HL-60/S4 treated with retinoic acid at 250 ng/mL for 4 days and 3 days (cell line): ENCODE measurements around the gene BRPF3.

Experiments used
- in situ Hi-C: fragments of 300-500 bp; cut with MboI; formaldehyde crosslinking; loops from 2 replicates; pipeline ENCODE4 v1.7.0; 2022; ENCODE audit warnings: low sequenced_read_pairs

The BRPF3 gene

DNA sequence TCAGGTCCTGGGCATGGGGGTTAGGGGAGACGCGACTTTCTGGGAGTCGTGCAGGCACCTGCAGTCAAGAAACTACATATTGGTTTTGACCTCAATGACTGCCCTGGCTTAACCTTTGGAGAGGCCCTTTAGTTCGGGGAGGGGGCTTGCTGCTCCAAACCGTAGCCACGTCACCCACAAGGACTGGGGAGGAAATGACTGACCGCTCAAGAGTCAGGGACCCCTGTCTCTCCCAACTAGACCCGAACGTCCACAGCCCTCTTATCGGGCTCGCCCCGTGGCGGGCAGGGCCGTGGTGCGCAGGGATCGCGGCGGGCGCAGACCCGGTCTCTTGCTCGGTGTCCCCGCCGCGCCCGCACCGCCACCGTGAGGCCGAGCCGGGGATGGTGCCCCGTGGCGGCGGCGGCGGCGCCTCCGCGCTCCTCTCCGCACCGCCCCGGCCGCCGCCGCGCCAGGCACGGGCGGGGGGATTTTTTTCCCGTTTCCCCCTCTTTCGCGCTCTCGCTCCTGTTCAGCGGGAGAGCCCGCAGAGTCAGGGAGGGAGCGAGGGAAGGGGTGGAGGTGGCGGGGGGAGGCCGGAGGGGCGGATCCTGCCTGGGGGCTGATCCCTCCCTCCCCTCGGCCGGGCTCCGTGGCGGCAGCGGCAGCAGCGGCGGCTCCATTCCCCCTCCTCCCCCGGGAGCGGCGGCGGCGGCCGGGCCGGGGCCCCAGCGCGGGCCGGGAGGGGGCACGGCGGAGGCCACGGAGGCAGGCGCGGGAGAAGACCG lies at the start of gene BRPF3:
Gene BRPF3, plus strand, starts transcription at position 632 of the 767 bp plus-strand sequence. CDS start 3,579 bp downstream, outside the sequence.
- in situ Hi-C loops, result no loop called here

DNA sequence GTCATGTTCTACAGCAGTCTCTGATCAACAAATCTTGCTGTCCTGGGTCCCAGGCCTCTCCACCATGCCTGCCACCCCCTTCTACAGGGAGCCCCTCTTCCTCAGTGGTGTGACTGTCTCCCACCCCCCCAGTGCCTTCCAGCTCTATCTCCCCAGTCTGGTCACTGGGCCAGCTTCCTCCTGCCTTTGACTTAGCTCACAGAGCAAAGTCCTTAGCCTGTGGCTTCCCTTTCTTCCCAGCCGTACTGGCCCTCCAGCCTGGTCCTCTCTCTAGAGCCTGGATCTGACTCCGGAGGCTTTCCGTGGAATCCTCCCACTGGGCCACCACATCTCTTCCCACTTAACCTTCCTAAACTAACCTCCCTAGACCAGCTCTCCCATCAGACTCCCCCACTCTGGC lies 49.2 kb upstream of the BRPF3 start:
- in situ Hi-C loops, result no loop called here

DNA sequence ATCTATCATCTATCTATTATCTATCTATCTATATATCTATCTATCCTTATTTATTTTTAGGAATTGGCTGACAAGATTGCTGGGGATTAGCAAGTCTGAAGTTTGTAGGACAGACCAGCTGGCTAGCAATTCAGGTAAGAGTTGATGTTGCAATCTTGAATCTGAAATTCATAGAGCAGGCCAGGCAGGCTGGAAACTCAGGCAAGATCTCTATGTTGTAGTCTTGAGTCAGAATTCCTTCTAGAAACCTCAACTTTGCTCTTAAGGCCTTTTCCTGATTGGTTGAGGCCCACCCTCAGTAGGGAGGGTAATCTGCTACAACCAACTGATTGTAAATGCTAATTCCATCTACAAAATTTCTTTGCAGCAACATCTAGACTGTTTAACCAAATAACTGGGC lies 47.1 kb upstream of the BRPF3 start:
- in situ Hi-C loops, result no loop called here

DNA sequence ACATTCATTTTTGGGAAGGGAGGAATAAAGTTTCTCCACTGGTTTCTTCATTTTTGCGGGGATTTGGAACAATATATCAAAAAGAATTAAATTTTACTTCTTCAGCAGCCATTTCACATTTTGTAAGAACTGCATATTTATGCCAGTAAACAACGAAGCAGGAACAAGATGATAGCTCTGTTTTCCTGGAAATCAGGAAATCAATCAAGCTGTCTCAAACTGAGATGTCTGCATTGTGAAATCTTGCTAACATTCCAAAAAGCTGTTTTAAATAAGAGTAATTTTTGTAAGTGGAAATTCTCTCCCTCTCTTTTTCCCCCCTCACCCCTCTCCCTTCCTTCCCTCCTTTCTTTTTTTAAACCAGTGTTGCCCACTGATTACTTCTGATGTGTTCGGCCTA lies 46.3 kb upstream of the BRPF3 start:
- in situ Hi-C loops, result no loop called here

DNA sequence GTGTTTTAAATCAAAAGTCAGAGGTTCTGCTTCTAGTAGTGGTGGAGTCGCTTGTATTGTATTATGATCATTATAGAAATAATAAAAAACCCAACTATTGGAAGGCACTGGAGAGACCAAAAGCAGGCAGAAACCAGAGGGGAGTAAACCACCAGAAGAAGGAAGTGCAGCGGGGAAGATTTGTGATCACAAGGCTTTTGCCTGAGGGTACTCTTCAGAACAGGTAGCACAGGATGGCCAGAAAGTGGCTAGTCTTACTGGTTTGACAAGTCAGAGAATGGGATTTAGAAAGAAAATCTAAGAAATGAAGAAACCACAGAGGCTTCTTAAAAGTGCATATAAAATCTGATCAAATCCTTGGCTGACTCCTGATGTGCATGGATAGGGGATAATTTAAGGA lies 42.3 kb upstream of the BRPF3 start:
- in situ Hi-C loops, result no loop called here

DNA sequence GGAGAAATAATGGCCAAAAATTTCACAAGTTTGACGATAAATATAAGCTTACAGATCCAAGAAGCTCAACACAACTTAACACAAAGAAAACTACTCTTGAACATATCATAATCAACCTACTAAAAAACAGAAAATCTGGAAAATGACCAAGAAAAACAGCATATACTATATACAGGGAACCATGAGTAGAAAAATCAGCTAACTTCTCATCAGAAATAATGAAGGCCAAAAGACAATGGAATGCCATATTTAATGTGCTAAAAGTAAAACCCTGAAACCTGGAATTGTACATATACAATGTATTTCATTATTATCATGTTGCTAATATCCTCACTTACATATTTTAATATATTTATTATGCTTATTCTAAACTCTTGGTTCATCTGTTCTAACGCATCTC lies 40.9 kb upstream of the BRPF3 start:
- in situ Hi-C loops, result no loop called here

DNA sequence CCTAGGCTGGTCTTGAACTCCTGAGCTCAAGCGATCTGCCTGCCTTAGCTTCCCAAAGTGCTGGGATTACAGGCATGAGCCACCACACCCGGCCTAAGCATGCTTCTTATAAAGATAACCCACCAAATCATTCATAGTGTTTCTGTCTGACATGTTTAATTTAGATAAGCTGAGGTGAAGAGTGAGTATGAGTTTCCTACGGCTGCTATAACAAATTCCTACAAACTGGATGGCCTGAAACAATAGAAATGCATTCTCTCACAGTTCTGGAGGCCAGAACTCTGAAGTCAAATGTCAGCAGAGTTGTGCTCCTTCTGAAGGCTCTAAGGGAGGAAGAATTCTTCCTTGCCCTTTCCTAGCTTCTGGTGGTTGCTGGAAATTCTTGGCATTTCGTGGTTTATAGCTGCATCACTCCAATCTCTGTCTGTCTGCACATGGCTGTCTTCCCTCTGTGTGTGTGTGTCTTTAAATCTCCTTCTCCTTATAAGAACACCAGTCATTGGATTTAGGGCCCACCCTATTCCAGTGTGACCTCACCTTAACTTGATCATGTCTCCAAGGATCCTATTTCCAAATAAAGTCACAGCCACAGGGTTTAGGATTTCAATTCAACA lies 36.3 kb upstream of the BRPF3 start:
- in situ Hi-C loops, result no loop called here

DNA sequence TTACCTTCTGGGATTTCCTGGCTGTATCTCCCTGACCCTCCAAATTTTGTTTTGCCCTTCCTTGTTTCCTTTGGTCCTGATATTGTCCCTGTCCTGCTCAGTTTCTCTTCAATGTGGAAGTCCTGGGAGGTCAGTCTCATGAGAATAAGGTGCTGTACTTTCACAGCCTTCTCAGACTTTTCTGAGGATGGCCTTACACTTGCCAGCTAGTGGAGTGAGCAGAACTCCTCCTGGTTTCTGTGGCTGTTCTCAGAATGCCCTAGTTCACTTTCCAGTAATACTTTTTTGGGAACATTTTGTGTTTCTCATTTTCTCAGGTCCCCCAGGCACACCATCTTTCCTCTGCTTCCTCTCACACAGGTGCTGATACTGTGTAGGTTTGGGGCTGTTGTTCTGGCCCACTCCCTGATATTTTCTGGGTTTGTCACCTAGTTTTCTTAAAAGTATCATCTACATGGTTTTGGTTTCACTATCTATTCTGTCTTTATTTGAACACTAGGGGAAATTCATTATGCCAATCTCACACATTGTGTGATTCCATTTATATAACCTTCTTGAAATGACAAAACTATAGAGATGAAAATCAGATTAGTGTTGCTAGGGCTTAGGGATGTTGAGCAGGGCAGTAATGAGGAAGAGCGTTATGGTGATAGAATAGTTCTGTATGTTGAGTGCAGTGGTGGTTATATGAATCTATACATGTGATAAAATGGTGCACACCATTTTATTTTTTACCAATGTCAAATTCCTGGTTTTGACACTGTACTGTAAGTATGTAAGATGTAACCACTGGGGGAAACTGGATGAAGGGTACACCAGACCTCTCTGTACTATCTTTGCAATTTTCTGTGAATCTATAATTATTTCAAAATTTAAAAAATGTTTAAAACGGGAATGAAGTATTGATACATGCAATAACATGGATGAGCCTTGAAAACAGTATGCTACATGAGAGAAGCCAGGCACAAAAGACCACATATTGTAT lies 27.2 kb upstream of the BRPF3 start:
- in situ Hi-C loops, result no loop called here

DNA sequence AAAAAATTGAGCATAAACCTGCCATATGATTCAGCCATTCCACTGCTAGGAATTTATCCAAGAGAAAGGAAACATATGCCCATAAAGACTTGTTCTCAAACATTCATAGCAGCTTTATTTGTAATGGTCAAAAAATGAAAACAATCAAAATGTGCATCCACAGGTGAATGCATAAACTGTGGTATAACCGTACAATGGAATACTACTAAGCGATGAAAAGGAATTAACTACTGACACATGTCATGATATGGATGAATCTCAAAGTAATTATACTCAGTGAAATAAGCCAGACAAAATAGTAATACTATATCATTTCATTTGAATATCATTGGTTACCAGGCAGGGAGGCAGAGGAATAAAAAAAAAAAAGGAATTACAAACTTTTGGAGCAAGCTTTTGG lies 25.8 kb upstream of the BRPF3 start:
- in situ Hi-C loops, result no loop called here

DNA sequence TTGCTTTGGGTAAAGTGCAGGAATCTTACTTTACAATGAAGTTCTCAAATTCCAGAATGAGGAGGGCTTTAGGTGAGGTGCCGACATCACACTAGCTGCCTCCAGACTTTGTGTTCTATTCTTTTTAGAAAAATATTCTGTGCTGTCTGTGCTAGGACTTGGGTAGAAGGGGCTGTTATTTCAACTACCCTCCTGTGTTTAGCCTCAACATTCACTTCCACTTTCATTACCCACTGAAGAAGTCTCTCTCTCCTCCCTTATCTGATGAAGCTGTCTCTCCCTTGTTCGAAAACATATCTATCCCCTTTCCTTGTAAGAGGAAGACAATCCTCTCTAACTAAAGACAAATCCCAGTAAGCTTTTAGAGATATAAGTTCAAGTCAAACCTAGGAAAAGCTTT lies 25.0 kb upstream of the BRPF3 start:
- in situ Hi-C loops, result no loop called here

DNA sequence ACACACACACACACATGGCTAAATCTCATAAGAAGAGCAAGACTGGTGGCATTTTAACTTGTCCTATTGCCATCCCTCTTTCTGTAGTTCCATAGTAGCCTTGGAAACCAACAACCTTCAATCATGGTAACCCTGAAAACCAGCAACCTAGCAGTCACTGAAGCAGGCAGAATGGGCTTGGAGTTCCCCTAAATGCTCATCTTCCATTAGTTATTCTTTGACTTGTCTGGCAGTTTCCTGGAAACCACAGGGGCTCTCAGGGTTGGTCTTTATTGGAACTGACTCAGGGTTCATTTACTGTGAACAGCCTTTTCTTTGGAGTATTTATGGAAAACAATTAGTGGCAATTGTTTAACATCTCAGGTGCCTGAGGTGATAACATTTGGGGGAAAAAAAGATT lies 19.4 kb upstream of the BRPF3 start:
- in situ Hi-C loops, result no loop called here

DNA sequence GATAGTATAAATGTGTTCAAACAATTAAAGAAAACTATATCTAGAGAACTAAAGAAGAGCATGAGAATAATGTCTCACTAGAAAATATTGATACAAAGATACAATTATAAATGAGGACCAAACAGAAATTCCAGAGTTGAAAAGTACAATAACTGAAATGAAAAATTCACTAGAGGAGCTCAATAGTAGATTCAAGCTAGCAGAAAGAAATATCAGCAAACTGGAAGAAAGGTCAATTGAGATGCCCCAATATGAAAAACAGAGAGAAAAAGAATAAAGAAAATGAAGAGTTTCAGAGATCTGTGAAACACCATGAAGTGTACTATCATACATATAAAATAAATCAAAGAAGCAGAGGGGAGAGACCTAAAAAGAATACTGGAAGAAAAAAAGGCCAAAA lies 18.0 kb upstream of the BRPF3 start:
- in situ Hi-C loops, result no loop called here

DNA sequence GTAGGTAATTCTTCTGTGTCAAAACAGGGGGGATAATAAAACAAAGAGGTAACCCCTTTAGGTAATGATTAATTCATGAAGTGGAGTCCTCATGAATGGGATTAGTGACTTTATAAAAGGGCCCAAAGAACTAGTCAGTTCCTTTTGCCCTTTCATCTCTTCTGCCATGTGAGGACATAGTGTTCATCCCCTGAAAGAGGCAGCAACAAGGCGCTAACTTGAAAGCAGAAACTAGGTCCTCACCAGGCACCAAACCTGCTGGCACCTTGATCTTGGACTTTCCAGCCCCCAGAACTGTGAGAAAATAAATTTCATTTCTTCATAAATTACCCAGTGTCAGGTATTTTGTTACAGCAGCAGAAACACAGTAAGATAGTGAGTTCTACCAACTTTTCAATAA lies 16.4 kb upstream of the BRPF3 start:
- in situ Hi-C loops, result no loop called here

DNA sequence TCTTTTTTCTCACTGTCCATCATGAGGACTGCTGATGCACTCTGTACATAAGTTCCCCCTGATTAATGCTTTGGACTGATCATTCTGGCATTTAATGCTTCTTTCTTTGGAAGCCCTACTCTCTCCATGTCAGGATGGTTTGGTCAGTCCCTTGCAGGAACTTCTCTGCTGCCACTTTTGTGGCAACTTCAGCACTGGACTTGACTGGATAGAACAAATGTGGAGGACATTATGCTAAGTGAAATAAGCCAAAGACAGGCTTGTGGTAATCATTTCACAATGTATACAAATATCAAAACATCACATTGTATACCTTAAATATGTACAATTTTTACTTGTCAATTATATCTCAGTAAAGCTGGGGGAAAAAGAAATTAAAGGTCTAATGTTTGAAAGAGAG lies 12.2 kb upstream of the BRPF3 start:
- in situ Hi-C loops, result no loop called here

DNA sequence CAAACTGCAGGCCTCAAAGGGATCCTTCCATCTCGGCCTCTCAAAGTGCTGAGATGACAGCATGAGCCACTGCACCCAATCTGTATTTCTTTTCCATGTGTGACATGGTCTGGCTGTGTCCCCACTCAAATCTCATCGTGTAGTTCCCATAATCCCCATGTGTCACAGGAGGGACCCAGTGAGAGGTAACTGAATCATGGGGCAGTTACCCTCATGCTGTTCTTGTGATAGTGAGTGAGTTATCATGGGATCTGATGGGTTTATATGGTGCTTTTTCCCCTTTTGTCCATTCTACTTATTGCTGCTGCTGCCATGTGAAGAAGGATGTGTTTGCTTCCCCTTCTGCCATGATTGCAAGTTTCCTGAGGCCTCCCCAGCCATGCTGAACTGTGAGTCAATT lies 10.3 kb upstream of the BRPF3 start:
- in situ Hi-C loops, result no loop called here

DNA sequence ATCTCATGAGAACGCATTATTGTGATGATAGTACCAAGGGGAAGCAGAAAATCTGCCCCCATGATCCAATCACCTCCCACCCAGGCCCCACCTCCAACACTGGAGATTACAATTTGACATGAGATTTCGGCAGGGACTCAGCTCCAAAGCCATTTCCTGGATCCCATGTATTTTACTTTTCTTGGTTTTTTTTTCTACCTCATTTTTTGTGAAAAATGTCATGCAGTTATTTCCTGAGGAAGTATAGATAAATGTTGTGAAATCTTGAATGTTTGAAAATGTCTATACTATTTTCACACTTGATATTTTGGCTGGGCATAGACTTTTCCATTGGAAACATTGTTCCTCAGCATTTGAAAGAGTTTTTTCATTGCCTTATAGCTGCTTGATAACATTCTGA lies 9.1 kb upstream of the BRPF3 start:
- in situ Hi-C loops, result no loop called here

DNA sequence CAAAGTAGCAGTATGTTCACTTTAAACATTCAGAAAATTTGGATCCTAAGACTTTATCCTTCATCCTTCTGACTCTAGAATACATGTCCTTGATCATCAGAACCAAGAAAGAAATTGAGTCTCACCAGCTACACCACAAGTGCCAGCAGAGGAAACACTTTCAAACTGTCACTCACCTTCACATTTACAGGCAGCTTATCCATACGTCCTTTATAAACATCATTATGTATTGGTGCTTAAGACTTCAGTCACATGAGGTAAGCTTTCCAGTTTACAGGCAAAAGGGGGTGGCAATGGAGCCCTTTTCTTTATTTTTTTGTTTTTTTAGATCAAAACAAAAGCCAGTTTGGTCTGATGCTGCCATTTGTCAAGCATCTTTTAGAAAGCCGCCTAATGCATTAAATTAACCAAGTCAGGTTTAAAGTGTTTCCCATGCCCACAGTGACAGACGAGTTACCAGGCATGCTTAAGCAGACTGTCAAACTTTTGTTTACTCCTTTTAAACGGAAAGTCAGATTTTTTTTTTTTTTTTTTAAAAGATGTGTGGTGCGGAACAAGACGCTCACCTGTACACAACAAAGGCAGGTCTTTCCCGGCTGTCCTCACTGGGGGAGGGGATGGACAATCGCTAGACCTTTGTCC lies 952 bp upstream of the BRPF3 start:
- in situ Hi-C loops, result no loop called here

DNA sequence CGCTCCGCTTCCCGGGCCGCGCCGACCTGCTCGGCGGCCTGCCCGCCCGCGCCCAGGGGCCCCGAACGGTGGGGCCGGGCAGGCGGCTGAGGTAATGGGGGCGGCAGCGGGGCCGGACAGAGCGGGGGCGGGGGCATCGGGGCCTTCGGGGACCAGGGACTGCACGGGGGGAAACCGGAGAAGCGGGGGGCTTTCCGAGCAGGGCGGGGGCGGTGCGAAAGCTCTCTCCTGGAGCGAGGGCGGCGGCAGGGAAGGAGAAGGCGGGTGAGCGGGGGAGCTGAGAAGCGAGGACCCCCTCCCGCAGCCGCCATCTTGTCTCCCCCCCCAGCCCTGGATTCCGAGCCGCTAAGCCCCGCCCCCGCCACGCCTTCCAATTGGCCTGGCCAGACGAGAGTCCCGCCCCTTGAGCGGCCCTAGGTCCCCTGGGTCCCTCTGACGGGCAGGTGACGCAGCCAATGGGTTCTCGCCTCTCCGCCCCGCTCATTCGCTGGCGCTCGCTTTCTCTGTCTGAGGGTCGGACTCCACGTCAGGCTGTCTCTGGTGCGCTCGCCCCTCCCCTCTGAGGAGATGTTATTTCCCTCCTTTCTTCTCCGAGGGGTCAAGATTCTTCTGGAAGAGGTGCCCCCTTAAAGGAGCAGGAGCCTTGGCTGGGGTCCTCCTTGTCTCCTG lies 470 bp downstream of the BRPF3 start:
- in situ Hi-C loops, result no loop called here

DNA sequence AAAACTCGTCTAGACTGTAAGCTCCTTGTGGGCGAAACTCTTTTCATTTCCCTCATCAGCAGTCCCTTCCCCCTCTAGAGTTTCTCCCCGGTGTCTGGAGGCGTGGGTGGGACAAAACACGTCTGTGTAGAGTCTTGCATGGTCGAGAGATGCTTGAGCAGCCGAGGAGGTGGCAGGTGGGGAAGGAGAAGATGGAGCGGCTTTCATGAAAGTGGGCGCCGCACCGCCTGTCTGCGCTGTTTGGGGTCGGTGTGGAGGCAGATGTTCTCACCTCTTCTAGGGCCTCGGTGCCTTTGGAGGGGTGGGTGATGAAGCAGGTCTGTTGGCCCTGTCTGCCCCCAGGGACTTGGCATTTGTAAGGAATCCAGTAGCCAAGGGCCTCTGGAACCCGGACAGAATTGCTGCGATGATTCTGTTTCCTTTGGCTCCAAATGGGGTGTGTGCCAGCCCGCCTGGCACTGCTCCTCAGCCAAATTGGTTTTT lies 1.2 kb downstream of the BRPF3 start:
- in situ Hi-C loops, result no loop called here

DNA sequence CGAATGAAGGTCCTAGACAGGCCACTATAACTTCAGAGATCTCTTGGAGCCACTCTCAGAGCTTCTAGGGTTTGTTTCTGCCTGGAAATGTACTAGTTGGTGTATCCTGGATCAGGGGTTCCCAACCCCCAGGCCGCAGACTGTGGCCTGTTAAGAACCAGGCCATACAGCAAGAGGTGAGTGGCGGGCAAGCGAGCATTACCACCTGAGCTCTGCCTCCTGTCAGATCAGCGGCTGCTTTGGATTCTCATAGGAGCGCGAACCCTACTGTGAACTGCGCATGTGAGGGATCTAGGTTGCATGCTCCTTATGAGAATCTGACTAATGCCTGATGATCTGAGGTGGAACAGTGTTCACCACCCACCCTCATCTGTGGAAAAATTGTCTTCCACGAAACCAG lies 2.4 kb downstream of the BRPF3 start:
- in situ Hi-C loops, result no loop called here
